Psoas muscle (tissue), 8 donors: Measurements from ENCODE around the gene MAPT. TPM values are rescaled to one million over a fixed set of nuclear protein-coding genes. Genes with fewer than 3 reads are reported as not detected.
A peak's percentile ranks its signal among the peaks of the same experiment; 100 is the strongest.

ENCODE experiments used
- ATAC-seq, 4 donors: fragments of 200-7000 bp; cut with Tn5 transposase; one replicate each; pipeline ENCODE4 v1.9.1; 2020; ENCODE audit warnings: moderate library complexity in 3 of 4, mild to moderate bottlenecking in 2 of 4
- DNase-seq, 2 donors: peaks; one replicate each; pipeline ENCODE4 v3.0.0-alpha.2; 2020
- H3K27ac ChIP-seq: fragments of 200-600 bp; one replicate; pipeline ENCODE4 v1.8.0; 2022
- H3K27me3 ChIP-seq, 3 donors: fragments of 200-600 bp in 1 of 3; one replicate each; pipeline versions ENCODE4 v1.6.1 to v1.8.0; 2013 to 2022; ENCODE audit warnings: low read length in 2 of 3, mild to moderate bottlenecking in 2 of 3, moderate library complexity in 1 of 3; ENCODE audit not compliant: insufficient read depth in 3 of 3
- H3K36me3 ChIP-seq, 2 donors: fragments of 200-600 bp in 1 of 2; one replicate each; pipeline versions ENCODE4 v1.6.1 to v1.8.0; 2013 to 2022; ENCODE audit warnings: low read depth in 1 of 2, mild to moderate bottlenecking in 1 of 2, moderate library complexity in 1 of 2; ENCODE audit not compliant: insufficient read depth in 1 of 2
- H3K4me1 ChIP-seq: fragments of 200-600 bp; one replicate; pipeline ENCODE4 v1.8.0; 2022
- H3K4me3 ChIP-seq: fragments of 200-600 bp; one replicate; pipeline ENCODE4 v1.8.0; 2022; ENCODE audit warnings: mild to moderate bottlenecking
- H3K9me3 ChIP-seq: fragments of 200-600 bp; one replicate; pipeline ENCODE4 v1.8.0; 2022
- CTCF ChIP-seq: fragments of 200-600 bp; IDR thresholded peaks from one replicate; pipeline ENCODE4 v1.8.0; 2022; ENCODE audit warnings: antibody characterized with exemption
- WGBS, 3 donors: extraction: QIAGEN DNeasy Blood & Tissue Kit; methylation state at CpG; one replicate each; pipeline versions ENCODE4 v1.1.6 to v1.1.7; 2013; 5-methylcytosine and 5-hydroxymethylcytosine counted together
- intact Hi-C, 2 donors: fragments of 100-400 bp; cut with DNase I; formaldehyde crosslinking; loops; one replicate each; pipeline versions ENCODE4 v1.11.0 to v1.14.2; 2022
- polyA plus RNA-seq, 3 donors: library from polyadenylated mRNA; stranded (reverse); fragments of 200-250 nt; gene quantifications; one replicate each; pipeline ENCODE4 v1.2.3, GENCODE V29; 2013
- total RNA-seq, 4 donors: library from RNA; stranded (reverse); fragmentation: NEBNext Ultra II Directional in 2 of 4; extraction: Animal tissue kit (Norgen Biotek cat#: 25700) in 2 of 4; gene quantifications; one replicate each; pipeline versions ENCODE4 v1.2.1 to v1.2.4, GENCODE V29; 2021 to 2023
- donor health status: healthy with polysubstance abuse.
- donor health status: DM: no; HTN: no; CAD: no; lungs with moderate emphysema.
- donor health status: Bipolar disorder and iron deficiency.
- donor health status: healthy.
- donor health status: DM: yes; HTN: yes; CAD: no.
- donor health status: DM: no; HTN: no; CAD: no.
- donor health status: DM: no; HTN: no; CAD: no.
- donor health status: DM: yes; HTN: yes; CAD: no.

MAPT gene
- total and polyA plus RNA-seq, 7 donors: 16.0 to 253 (median 104) TPM

DNA sequence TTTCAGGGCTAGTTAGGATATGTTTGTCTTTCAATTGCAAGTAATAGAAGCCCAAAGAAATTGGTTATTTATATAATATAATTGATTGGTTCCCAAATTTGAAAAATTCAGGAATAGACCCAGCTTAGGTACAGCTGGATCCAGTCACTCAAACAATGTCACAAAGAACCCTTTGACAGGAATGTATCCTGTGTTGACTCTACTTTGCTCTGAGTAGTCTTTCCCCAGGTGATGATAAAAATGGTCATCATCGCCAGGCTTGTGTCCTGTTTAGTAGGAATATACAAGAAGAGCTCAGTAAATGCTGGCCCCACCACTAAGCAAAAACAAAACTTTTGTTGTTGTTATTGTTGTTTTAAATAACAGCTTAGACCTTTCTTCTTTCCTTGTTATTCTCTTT, 35.0 kb downstream of the MAPT start:
- Histone ChIP-seq H3K4me3 (no peak overlapping the region), H3K27me3 (no peaks in the 10 kb centered on the region), H3K9me3 (peaks cover 14% of the 10 kb centered on the region), H3K27ac (peak overlapping the region; percentile 65), H3K36me3 (no peaks in the 10 kb centered on the region), H3K4me1 (peaks cover 21% of the 10 kb centered on the region)
- DNase-seq (no peak), ATAC-seq (no peak)
- intact Hi-C loops: no loop called here
- 91 to 100% (median 93%) methylated on average over 1 of the region's 1 CpG for WGBS, 3 donors
- no peak for TF ChIP-seq CTCF

- intact Hi-C loops: no loop called here
- Histone ChIP-seq H3K9me3 (peaks cover 14% of the 10 kb centered on the region), H3K36me3 (no peaks in the 10 kb centered on the region), H3K27ac (peak overlapping the region; percentile 65), H3K4me3 (peak overlapping the region; percentile 33), H3K27me3 (no peaks in the 10 kb centered on the region), H3K4me1 (peaks cover 16% of the 10 kb centered on the region)
- 31 to 72% (median 36%) methylated on average over 8 of the region's 8 CpGs for WGBS, 3 donors
- ATAC-seq: peak; percentile 59 to 76 (median 73)
- DNase-seq: no peak
- no peak for TF ChIP-seq CTCF
Observed at GRCh38 chr17:45930420-45930951, 36.1 kb downstream of the MAPT start.

GRCh38 chr17:45931677-45932076, 37.3 kb downstream of the MAPT start:
- no peak overlapping the region for H3K27ac ChIP-seq
- peaks cover 14% of the 10 kb centered on the region for H3K9me3 ChIP-seq
- no peak overlapping the region for H3K4me3 ChIP-seq
- no peaks in the 10 kb centered on the region for H3K27me3 ChIP-seq
- no peak for TF ChIP-seq CTCF
- no peaks in the 10 kb centered on the region for H3K36me3 ChIP-seq
- peaks cover 25% of the 10 kb centered on the region for H3K4me1 ChIP-seq
- no peak for DNase-seq
- 96 to 100% (median 100%) methylated on average over 2 of the region's 2 CpGs for WGBS, 3 donors
- intact Hi-C loops: no loop called here
- no peak for ATAC-seq

- H3K9me3 ChIP-seq: no peaks in the 10 kb centered on the region
- no peak for TF ChIP-seq CTCF
- no peak for ATAC-seq
- no peaks in the 10 kb centered on the region for H3K36me3 ChIP-seq
- intact Hi-C loops: no loop called here
- DNase-seq: no peak
- H3K4me3 ChIP-seq: no peak overlapping the region
- no peak overlapping the region for H3K27ac ChIP-seq
- peaks cover 31% of the 10 kb centered on the region for H3K4me1 ChIP-seq
- H3K27me3 ChIP-seq: no peaks in the 10 kb centered on the region
- WGBS, 3 donors: 80 to 85% (median 80%) methylated on average over 12 of the region's 12 CpGs
Observed at GRCh38 chr17:45934044-45934979, 40.0 kb downstream of the MAPT start.
